GM12891 (cell line): ENCODE data around the gene TMEM50A.
"Not testable (repeated sequence)": the region's sequence is repeated elsewhere in the genome, so short reads cannot be mapped to it uniquely, and the experiment has no call there.

ENCODE experiments used
- DNase-seq: peaks from one replicate; pipeline ENCODE4 v3.0.0; 2011; ENCODE audit warnings: low spot score; ENCODE audit not compliant: insufficient read length
- FAIRE-seq: peaks from 2 replicates; lab custom pipeline; 2011; peaks lifted over from hg19 to GRCh38; lab: Jason Lieb, UNC
- PAX5 ChIP-seq: IDR thresholded peaks from 2 replicates; pipeline ENCODE4 v1.6.1; 2011; ENCODE audit warnings: low read length, moderate library complexity, mild to moderate bottlenecking; ENCODE audit not compliant: insufficient read depth, severe bottlenecking
- POLR2A ChIP-seq: IDR thresholded peaks from 2 replicates; pipeline ENCODE4 v1.6.1; 2011; ENCODE audit warnings: low read depth, low read length, control low read depth
- POLR2AphosphoS5 ChIP-seq: IDR thresholded peaks from 2 replicates; pipeline ENCODE4 v1.6.1; 2011; ENCODE audit warnings: low read depth, low read length, control low read depth
- POU2F2 ChIP-seq: IDR thresholded peaks from 2 replicates; pipeline ENCODE4 v1.6.1; 2011; ENCODE audit warnings: low read depth, mild to moderate bottlenecking, control low read depth, low read length, moderate library complexity
- SPI1 ChIP-seq: IDR thresholded peaks from 2 replicates; pipeline ENCODE4 v1.6.1; 2011; ENCODE audit warnings: low read depth, low read length, control low read depth
- TAF1 ChIP-seq: IDR thresholded peaks from 2 replicates; pipeline ENCODE4 v1.6.1; 2011; ENCODE audit warnings: low read depth, low read length, control low read depth

The TMEM50A gene

DNA sequence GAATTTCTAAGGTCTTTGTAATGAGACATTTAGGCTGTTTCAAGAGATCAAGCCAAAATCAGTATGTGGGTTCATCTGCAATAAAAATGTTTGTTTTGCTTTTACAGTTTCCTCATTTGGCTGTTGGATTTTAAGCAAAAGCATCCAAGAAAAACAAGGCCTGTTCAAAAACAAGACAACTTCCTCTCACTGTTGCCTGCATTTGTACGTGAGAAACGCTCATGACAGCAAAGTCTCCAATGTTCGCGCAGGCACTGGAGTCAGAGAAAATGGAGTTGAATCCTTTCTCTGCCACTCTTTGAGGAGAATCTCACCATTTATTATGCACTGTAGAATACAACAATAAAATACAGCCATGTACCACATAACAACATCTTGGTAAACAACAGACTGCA is 9.3 kb upstream of the TMEM50A start:
- not testable (repeated sequence) for DNase-seq, FAIRE-seq

DNA sequence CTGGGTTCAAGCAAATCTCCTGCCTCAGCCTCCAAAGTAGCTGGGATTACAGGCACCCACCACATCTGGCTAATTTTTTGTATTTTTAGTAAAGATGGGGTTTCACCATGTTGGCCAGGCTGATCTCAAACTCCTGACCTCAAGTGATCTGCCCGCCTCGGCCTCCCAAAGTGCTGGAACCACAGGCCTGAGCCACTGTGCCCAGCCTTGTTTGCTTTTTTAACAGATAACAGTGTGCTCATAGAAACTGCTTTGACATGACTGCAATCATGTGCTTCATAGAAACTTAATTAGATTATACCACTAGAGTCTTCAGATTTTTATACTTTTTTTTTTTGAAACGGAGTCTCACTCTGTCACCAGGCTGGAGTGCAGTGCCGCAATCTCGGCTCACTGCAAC is 8.8 kb upstream of the TMEM50A start:
- not testable (repeated sequence) for FAIRE-seq, DNase-seq

DNA sequence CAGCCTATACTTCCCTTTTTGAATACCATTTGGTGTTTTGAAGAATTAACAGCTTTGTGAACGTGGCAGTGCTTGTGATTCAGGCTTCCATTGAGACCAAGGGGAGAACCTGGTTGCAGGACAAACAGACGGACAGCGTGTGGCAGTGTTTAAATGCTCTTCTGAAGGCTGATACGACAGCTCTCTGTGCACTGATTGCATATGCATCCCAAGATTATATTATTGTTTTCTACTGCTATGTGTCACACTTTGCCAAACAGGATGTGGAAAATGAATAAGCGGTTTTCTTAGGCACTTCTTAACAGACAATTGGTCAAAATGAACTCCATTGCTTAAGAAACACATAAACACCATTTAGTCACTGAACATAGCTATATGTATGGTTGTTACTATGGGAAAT is 8.2 kb upstream of the TMEM50A start:
- not testable (repeated sequence) for DNase-seq, FAIRE-seq

DNA sequence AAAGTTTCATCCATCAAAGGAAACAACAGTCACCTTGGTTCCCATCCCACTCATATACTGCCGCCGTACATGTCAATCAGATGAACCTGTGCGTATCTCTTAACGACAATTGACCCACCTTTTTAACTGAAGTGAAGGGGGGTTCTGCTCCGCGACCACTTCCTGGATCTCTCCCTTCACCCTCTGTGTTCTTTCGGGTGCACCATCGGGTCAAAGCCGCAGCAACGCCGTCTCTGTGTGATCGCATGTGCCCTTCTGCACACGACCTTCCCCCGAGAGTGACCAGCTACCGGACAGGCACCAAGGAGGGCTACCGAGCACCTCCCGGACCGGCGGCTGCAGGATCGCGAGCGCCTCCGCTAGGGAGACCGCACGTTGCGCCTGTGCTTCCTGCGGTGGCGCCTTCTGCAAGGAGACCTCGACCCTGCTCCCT is 1.2 kb upstream of the TMEM50A start:
- not testable (repeated sequence) for DNase-seq, FAIRE-seq

DNA sequence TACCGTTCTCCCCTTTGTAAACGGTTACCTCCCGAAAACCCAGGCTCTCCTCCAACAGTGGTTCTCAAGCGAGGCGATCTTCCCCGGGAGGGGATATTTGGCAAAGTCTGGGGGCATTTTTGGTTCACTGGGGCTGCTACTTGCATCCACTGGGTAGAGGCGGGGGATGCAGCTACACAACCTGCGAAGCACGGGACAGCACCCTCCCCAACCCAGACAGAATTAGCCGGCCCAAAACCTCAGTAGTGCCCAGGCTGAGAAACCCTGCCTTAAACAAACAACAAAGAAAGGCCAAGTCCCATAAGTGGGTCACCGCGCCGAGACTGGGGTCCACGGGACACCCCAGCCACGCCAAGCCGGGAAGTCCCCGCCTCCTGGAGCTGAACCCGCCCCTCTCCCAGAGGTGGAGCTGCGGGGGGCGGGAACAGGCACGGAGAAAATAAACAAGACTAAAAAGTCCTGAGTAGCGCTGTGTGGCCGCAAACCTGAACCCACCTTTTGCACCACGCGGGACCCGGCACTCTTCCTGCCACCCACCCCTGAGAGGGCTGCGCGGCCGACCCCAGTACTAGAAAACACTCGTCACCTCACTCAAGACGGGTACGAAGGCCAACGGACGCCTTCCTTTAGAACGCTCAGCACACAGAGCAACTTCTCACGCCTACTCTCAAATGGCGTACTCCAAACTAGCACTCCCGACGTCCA is 499 bp upstream of the TMEM50A start:
- FAIRE-seq, DNase-seq: not testable (repeated sequence)
- TF ChIP-seq POLR2A, result peak; percentile 46; the same call in 1 of the 2 replicates

DNA sequence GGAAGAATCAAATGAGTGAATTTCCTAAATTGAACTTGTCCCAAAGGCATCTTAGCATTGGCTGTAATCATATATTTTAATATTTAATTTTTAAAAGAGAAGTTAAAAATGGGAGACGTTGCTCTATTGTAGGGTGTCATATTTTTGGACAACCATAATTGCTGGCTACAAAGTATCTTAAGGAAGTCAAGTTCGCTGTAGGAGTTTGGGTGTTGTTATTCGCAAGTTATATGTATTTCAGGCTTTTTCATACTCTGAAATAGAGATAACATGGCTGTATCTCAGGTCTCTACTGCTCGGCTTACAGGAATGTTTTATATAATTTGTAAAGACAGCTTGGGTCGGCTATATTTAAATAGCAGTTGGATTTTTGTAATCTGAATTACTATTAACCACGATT is 852 bp downstream of the TMEM50A start:
- FAIRE-seq (no peak), DNase-seq (no peak)
- no peak for TF ChIP-seq SPI1
- no peak for TF ChIP-seq PAX5
- no peak for TF ChIP-seq POLR2AphosphoS5
- no peak for TF ChIP-seq TAF1
- TF ChIP-seq POU2F2, result no peak
- TF ChIP-seq POLR2A, result no peak

DNA sequence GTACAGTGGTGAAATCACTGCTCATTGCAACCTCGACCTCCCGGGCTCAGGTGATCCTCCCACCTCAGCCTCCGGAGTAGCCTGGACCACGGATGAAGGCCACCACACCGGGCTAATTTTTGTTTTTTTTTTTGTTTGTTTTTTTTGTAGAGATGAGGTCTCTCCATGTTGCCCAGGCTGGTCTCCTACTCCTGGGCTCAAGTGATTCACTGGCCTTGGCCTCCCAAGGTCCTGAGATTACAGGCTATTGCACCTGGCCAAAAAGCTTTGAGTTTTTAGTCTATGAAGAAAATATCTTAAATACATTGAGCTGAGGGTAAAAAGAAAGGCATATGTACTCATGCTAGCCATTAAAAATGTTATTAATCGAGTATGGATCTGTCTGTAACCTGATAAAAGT is 3.6 kb downstream of the TMEM50A start:
- TF ChIP-seq TAF1 (no peak), SPI1 (no peak), POU2F2 (no peak), POLR2AphosphoS5 (no peak), PAX5 (no peak), POLR2A (no peak)
- FAIRE-seq (no peak), DNase-seq (no peak)

DNA sequence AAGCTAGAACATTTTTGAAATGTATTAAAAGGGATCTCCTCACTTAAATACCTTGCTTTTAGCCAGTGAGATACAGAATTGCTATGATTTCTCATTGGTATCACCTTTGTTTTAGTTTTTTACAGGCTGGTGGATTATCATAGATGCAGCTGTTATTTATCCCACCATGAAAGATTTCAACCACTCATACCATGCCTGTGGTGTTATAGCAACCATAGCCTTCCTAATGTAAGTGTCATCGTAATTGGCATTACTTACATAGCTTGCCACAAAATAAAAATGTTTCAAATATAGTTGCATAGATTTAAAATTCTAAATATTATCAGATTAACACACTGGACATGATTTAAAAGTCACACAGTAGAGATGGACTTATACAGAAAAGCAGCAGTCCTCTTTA is 4.7 kb downstream of the TMEM50A start:
- no peak for DNase-seq
- TF ChIP-seq POLR2AphosphoS5 (no peak), POU2F2 (no peak), POLR2A (no peak), SPI1 (no peak)
- FAIRE-seq, result no peak

DNA sequence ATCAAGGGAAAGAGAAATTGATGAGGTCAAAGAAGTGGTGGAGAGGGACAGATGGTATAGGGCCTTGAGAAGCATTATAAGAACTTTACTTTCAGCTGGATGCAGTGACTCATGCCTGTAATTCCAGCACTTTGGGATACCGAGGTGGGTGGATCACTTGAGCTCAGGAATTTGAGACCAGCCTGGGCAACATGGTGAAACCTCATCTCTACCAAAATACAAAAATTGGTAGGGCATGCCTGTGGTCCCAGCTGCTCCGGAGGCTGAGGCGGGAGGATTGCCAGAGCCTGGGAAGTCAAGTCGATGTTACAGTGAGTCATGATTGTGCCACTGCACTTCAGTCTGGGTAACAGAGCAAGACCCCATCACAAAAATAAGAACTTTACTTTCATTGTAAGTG is 5.7 kb downstream of the TMEM50A start:
- DNase-seq, result no peak
- no peak for FAIRE-seq
- TF ChIP-seq POLR2AphosphoS5 (no peak), POLR2A (no peak), TAF1 (no peak), POU2F2 (no peak), PAX5 (no peak), SPI1 (no peak)

DNA sequence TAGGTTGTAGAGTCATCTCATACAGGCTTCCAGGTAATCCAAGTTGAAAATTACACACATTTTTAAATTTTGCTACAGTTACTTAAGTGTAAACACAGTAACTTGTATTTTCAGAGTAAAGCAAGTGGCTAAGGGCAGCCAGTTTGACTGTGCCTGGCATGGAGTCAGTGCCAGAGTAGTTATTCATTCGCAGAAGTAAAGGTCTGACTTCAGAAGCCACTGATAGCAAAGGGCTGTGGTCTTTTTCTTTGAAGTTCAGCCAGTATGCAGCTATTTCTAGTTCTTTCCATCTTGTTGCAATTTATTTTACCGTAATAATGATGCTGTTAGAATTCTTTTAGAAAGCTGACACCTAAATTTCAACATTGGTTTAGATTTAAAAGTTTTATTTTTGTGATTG is 9.4 kb downstream of the TMEM50A start:
- no peak for TF ChIP-seq SPI1
- no peak for TF ChIP-seq POLR2A
- TF ChIP-seq POU2F2, result no peak
- TF ChIP-seq TAF1, result no peak
- TF ChIP-seq POLR2AphosphoS5, result no peak
- no peak for TF ChIP-seq PAX5
- no peak for DNase-seq
- no peak for FAIRE-seq

DNA sequence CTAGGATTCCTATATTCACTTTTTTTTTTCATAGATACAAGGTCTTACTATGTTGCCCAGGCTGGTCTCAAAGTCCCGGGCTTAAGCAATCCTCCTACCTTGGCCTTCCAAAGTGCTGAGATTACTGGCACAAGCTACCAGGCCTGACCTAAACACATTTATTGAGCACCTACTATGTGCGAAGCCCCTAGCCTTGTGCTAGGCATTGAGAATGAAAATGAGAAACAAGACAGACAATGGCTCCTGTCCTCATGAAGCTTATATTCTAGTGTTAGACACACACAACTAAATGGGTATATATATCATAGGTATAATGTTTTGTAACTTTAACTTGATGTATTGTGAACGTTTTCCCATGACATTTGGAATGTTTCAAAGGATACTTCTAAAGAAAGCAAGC is 11.5 kb downstream of the TMEM50A start:
- no peak for TF ChIP-seq SPI1
- TF ChIP-seq POLR2A, result no peak
- no peak for TF ChIP-seq POU2F2
- no peak for TF ChIP-seq PAX5
- FAIRE-seq (no peak), DNase-seq (no peak)
